Midbrain (tissue), 1 donor: ENCODE results near the gene FBXO31.
A peak's percentile ranks its signal among the peaks of the same experiment; 100 is the strongest.
"Not testable (repeated sequence)": the region's sequence is repeated elsewhere in the genome, so short reads cannot be mapped to it uniquely, and the experiment has no call there.

Source experiments
- DNase-seq: peaks from one replicate; lab custom pipeline; 2025; lab: John Stamatoyannopoulos, UW

FBXO31 gene

DNA sequence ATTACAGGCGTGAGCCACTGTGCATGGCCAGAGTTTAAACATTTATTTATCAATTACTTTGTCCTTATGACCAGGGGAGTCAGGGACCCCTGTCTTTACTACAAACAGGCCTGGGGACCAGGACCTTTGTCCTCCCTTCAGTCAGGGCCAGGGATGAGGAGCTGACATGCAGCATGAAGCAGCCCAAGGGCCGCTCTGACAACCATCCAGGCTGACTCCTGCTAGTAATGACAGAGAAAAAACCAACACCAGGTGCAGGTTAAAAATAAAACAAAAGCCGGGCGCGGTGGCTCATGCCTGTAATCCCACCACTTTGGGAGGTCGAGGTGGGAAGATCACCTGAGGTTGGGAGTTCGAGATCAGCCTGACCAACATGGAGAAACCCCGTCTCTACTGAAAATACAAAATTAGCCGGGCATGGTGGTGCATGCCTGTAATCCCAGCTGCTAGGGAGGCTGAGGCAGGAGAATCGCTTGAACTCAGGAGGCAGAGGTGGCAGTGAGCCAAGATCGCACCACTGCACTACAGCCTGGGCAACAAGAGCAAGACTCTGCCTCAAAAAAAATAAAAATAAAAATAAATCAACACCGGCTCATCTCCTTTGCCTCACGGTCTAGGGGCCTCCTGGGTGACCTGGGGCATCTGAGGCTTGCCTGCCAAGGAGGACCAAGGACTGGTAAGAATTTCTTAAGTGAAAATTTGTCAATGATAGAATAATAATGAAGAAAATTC lies 20.6 kb downstream of the FBXO31 start:
- not testable (repeated sequence) for DNase-seq

DNA sequence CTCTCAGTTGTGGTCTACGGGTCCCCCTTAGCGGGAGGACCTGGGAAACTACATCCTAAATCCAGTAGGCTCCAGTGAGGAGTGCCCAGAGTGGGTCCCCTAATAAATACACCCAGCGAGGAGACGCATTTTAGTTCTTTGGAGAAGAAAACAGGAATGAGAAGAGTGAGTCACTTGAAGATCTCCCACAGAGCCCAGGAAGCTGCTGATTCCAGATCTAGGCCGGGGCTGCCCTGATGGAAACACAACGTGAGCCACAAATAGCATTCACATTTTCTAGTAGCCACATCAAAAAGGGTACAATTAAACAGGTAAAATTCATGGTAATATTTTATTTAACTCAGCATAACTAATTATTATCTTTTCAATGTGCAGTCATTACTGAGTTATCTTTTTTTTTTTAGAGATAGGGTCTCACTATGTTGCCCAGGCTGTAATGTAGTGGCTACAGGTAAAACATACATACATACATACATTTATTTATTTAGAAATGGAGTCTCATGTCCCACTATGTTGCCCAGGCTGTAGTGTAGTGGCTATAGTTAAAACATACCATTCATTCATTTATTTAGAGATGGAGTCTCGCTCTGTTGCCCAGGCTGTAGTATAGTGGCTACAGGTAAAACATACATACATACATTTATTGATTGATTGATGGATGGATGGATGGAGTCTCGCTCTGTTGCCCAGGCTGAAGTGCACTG lies 21.5 kb downstream of the FBXO31 start:
- DNase-seq = no peak

DNA sequence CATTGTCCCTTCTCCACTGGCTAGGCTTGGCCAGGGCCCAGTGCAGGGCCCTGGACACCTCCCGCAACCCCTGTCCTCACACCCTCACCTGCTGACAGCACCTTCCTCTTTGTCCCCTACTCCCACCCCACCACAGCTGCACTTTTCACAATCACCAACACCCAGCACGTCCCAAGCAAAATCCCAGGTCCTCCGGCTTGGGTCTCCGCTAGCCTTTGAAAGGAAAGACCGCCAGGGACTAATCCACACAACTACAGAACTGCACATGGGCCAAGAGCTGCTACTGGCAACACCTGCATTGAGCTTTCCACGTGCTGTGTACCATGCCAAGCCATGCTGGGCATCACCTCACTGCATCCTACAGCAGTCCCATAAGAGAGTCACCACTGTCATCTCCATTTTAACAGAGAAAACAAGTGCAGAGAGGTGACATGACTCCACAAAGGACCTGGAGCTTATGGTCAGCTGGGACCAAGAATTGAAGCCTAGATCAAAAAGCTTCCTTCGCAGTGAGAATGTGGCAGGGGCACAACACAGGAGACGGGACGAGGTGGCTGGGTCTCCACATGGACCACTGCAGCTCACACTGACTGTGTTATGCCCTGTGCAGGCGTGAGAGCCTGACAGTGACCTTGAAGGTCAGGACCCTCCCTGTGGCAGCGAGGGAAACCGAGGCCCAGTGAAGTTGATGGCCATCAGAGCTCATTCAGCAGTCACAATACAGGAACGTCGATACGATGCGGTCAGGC lies 22.5 kb downstream of the FBXO31 start:
- DNase-seq = no peak

DNA sequence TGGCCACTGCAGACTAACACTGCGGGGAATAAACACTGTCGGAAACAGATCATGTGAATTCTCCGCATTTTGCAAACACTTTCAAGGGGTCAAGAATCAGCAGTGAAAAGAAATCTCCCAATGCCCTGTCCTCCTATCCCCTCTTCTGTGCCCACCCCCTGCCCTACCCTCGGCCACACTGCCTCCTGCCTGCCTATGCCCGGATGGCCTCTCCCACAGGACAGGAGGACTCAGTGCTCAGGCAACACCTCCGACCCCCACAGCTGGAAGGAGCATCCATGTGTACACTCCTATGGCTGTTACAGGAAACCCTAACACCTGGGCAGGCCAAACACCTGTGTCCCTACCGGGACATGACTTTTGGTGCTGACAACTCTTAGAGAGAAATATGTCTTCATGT lies 24.5 kb downstream of the FBXO31 start:
- DNase-seq = no peak

DNA sequence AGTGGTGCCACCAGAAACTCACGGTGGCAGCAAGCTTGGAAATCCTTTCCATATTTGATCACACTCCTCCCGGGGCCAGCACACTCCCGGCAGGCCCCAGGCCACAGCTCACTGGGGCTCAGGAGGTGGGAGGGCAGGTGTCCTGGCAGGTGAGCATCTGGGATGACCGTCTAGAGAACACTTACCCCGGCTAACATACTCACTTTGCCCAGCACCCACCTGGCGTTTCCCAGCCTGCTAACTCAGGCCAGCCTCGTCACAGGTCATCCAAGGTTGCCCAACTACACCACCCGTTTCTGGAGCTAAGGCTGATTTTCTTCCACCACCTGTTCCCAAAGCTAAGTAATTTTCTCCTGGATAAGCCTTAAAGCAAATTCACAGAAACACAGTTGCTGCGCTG lies 24.9 kb downstream of the FBXO31 start:
- no peak for DNase-seq

DNA sequence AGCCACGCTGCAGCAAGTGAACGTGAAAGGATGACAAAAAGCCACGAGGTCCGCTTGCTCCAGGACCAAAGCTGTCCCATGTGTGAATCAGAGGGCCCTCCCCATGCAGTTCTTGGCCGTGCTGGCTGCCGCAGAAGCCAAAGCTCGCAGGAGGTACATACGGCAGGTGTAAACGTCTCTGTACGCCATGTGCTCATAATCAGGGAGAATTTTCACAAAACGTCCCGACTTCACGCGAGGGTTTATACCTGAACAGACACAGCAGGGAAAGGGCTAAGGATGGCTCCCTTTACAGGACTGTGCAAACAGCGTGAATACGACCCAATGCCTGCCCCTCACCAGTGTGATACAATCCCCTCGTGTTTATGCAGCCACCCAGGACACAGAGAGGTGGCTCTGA lies 25.3 kb downstream of the FBXO31 start:
- DNase-seq = no peak

DNA sequence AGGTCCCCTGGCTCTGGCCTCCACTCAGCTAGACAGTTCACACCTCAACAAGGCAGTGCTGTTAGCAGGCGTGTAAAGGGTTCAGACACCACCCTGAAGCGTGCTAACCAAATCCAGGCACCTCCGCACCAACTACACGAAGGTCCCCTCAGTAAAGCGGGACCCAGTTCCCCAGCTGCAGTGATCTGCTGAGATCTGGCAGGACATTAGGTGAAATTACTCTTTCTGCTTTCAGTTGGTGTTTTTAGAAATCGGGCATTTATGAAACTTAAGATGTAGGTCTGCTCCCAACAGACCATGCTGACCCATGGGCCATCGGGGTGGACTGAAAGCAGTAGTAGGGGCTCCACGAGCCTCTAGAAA lies 27.1 kb downstream of the FBXO31 start:
- no peak for DNase-seq

DNA sequence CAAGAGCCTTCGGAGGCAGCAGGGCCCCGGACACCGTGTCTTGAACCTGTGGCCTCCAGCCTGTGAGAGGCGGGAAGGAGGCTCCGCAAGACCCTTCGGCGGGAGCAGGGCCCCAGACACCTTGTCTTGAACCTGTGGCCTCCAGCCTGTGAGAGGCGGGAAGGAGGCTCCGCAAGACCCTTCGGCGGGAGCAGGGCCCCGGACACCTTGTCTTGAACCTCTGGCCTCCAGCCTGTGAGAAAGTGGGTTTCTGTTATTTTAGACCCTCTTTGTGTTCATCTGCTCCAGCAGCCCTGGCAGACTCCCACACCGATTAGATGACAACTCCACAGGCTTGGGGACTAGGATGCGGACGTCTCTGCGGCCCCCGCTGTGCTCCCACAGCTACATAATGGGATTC lies 30.0 kb downstream of the FBXO31 start:
- no peak for DNase-seq

DNA sequence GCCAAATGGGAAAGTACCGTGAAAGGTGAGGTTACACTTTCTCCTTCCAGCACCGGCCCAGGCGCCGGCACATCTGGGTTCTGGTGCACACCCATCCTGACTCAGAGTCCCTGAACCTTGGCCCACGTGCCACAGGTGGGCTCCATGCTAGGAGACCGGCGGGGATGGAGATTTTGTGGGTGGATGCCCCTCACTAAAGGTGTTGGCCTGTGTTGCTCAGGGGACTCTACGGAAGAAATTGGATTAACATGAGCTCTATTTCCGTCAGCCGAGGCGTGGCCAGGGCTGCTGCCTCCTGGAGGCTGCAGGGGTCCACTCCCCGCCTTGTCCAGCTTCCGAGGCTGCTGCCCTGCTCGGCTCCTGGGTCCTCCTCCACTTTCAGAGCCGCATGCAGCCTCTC lies 30.8 kb downstream of the FBXO31 start:
- DNase-seq = no peak

DNA sequence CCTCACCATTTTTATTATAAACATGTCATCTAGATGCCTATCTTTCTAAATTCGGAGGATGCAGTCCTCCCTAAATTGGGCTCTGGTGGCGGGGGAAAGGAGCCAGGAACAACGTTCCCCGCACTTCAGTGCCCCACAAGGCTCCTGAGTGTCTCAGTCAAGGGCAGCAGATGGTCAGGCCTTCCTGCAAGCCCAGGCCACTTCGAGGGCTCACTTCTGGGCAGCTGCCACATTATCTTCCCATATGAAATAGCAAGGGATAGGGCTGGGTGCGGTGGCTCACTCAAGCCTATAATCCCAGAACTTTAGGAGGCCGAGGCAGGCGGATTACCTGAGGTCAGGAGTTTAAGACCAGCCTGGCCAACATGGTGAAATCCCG lies 32.3 kb downstream of the FBXO31 start:
- DNase-seq = no peak

DNA sequence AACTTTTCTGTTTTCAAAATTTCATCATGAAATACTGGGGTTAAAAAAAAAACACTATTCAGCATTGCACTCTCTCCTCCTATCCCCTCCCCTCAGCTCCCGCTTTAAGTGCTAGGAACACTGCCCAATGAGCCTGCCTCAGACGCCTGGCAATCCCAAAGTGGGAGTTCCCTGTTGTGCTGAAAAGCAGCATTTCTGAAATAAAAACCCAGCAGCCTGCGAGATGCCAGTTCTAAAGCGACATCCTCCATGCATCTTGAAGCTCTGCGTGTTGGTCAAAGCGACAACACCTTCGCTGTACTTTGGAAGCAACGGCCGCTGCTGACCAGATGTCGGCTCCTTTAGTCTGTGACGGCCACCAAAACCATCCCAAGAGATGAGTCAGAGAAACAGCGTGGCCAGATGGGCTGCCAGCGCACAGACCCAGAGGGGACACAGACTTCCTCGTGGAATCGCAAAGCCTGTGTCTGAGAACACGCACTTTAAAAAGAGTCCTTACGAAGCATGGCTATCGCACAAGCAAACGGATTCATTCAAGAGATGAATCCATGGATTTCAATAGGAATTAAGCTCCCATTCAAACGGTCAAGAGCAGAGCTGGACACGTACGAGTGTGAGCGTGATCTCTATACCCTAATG lies 32.8 kb downstream of the FBXO31 start:
- DNase-seq = peak; percentile 23

DNA sequence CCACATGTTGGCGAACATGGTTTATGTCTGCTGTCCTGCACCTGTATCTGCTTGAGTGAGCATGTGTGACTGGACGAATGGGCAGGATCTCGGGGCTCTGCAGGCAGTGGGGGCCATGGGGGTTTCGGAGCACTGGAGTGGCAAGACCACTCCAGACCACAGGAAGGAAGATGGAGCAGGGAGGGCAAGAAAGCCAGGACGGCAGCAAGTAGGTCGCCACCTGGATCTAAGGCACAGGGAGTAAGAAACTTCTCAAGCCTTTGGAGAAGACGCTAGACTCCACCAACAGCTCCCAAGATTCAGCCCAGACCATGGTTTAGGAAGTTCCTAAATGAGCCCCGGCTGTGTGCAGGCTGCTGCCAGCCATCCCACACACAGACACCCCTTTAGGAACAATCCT lies 33.5 kb downstream of the FBXO31 start:
- DNase-seq = no peak

DNA sequence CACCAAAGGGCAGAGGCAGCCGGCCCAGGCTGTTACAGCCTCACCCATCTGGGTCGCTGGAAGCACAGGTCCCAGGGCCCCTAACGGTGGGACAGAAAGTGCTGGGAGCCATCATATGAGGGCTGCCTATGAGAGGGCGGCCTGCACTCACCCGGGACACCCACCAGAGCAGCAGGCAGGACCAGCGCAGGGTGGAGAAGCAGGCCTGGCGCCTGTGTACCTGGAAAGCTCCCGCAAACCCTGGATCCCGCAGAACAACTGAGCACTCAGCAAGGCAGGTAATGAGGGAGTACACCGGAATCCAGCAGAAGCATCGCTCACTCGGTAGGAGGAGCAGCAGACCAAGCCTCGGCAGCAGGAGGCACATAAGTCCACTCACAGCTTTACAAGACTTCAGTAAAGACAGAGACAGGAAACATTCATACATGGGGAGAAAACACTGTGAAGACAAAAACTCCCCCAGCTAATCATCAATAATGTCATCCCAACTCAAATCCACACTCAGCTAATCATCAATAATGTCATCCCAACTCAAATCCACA lies 34.9 kb downstream of the FBXO31 start:
- no peak for DNase-seq

DNA sequence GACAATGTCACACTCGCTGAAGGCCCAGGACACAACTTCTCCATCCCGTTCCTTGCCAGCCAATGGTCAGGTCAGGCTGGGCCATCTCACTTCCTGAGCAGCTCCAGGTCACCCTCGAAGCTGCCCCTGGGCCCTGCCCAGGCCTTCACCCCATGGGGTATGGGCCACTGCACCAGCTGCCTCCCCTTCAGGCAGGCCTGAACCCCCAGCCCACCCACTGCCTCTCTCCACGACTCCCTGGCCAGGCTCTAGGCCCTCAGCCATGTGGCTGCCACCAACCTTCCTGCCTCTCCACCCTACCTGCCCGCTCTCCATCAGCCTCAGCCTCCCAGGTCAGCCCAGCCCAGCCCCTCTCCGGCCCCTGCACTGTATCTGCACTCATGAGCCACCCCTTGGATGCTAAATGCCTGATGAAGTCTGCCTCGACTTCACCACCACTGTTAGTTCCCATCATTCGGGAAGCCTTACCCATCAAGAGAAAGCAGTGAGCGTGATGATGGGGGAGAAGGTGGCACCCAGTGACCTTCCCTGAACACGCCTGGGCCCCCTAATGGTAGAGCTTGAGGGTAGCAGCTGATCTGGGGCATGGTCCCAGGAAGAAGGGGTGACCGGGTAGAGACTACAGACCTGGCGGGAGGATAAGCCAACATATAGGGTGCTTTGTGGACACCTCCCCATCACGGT lies 35.5 kb downstream of the FBXO31 start:
- no peak for DNase-seq

DNA sequence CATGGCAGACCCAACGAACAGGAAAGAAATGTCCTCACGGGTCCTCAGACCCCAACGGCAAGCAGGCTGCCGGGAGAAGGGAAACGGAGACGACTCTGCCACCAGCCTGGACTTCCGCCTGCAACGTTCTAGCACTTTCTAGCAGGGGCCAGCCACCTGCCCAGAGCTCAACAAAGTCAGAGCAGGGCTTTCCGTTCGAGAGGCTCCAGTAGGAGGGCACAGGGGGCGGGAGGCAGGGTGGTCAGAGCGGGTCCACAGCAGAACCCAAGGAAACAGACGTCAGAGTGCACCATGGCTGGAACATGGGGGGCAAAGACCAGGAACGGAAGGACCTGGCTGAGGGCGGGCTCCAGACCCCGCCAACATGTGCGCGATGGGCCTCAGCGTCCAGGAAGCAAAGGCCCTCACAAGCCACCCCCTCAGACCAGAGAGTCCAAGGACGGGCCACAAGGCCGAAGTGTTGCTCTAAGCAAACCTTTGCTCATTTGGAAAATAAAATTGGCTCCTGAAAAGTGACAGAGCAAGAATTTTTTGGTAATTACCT lies 37.0 kb downstream of the FBXO31 start:
- no peak for DNase-seq

DNA sequence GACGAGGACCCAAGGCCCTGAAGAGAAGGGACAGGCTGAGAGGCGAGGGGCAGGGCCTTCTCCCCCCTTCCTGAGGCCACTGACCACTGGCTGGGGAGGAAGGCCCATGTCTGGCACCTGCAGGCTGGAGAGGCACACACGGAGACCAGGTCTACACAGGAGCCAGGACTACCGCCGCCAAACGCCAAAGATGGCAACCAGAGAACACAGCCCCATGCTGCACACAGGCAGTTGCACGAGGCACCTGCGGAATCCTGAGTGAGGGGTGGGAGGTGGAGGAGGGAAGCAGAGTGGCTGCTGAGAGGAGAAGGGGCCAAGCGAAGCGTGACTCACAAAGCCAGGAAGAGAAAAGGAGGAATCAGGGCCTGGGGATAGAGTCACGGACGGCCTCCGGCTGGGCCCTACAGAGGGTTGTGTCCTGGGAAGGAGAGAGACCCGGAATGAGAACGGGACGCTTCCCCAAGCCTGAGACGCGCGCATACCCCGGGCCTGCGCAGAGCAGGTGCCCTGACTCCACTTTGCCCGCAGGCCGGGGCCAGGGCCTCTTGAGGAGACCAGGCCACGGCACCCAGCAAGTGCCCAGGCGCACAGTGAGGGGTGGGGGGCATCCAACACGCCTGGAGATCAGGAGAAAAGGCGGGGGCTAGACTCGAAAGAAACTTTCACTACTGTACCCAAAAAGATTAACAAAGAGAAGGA lies 37.7 kb downstream of the FBXO31 start:
- no peak for DNase-seq

DNA sequence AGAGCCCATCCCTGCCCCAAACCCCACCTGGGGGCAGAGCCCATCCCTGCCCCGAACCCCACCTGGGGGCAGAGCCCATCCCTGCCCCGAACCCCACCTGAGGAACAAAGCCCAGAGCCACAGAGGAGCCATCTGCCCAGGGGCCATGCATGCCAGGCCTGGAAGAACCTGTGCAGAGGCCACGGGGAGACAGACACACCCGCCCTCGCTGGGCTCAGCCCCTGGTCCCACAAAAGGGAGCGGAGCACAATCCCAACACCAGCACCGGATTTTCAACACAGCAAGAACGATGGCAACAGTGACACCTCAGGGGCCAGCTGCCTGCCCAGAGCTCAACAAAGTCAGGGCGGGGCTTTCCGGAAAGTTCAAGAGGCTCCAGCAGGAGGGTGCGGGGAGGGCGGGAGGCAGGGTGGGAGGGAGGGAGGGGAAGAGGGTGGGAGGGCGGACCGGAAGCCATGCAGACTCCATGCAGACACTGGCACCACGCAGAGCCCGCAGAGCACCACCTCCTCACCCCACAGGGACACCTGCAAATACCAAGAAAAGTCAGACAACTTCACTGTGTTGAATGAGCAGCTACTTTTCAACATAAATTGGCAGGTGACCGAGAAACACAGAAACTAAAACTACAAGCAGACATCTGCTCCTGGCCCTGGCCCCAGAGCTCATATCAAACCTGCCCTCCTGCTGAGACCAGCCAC lies 38.5 kb downstream of the FBXO31 start:
- no peak for DNase-seq

DNA sequence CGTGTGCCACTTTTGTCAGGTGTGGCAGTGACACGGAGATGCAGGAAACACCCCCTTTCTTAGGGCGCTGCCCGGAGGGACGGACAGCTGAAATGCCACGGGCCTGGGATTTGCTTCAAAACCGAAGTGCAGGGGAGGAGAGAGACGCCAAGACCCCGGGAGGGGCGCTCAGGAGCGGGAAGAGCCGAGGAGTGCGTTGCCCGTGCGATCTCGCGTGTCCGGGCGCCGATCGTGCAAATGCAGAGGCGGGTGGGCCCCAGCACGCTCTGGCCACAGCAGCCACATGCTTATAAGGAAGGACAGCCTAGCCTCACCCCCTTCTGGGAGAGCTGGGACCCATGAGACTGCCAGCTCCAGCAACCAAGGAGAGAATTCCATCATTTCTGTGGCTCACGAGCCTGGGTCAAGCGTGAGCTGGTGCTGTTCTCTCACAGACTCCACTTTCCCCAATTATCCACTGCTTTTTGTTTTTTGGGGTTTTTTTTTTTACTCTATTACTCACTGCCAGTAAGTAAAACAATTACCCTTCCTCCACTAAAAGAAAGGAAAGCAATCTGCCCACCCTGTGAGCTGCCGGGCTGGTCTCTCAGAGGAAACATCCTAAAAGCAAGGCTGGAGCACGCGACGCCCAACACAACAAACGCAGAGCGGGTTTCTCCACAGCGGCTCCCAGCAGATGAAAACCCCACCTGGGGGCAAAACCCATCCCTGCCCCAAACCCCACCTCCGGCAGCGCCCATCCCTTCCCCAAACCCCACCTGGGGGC lies 39.2 kb downstream of the FBXO31 start:
- DNase-seq = no peak

DNA sequence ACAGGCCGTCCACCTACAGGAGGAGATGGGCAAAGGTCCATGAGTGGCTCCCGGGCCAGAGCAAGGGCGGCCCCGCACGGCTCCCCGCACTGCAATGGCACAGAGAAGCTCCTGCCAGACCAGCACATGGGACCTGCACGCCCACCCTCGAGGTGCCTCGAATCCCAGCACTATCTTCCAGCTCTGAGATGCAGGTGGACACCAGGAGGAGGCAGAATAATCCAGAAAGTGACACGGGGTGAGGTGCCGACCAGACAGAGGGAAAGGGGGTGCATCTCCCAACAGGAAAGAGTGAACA lies 39.9 kb downstream of the FBXO31 start:
- DNase-seq = no peak
